HepG2 (cell line): ENCODE data around the gene PRKACA. TPM values are rescaled to one million over a fixed set of nuclear protein-coding genes. Genes with fewer than 3 reads are reported as not detected.

Experiments used
- ATAC-seq: fragments of 200-7000 bp; cut with Tn5 transposase; 3 replicates; pipeline ENCODE4 v1.9.1; 2020; ENCODE audit warnings: mild to moderate bottlenecking, moderate library complexity
- BruUV-seq: library from RNA; stranded (reverse); fragments of 400-500 nt; replicated peaks from 2 replicates; lab custom pipeline; 2021; lab: Mats Ljungman, UMichigan
- CTCF ChIA-PET: fragments of 300-600 bp; formaldehyde crosslinking; extraction: SDS; loops from one replicate; lab custom pipeline; 2021; ENCODE audit warnings: low total read pairs, inconsistent platforms, low intra/inter-chr PET ratio; lab: Yijun Ruan, JAX
- POLR2A ChIA-PET: fragments of 350-600 bp; sonication (Branson Sonifier 250); formaldehyde crosslinking; loops from one replicate; lab custom pipeline; 2020; ENCODE audit warnings: antibody characterized with exemption, inconsistent platforms; lab: Yijun Ruan, JAX
- DNase-seq: peaks from one replicate; pipeline ENCODE4 v3.0.0-alpha.2; 2015; ENCODE audit warnings: low spot score
- FAIRE-seq: peaks from 3 replicates; lab custom pipeline; 2011; peaks lifted over from hg19 to GRCh38; lab: Jason Lieb, UNC
- H2AFZ ChIP-seq: one replicate; pipeline ENCODE4 v1.6.1; 2011; ENCODE audit warnings: low read length, inconsistent platforms
- H3K27ac ChIP-seq: fragments of 300-600 bp; 3 replicates; pipeline ENCODE4 v1.8.0; 2011; ENCODE audit warnings: mixed run types, mild to moderate bottlenecking, mixed read lengths, low read length, inconsistent platforms; ENCODE audit not compliant: insufficient read depth; ENCODE audit errors: extremely low read length
- H3K27me3 ChIP-seq, 2 experiments: fragments of 200-600 bp in 1 of 2; 2 replicates in 1 of 2; 3 replicates in 1 of 2; pipeline versions ENCODE4 v1.6.0 to v1.8.0; 2011; ENCODE audit warnings: low read length in 2 of 2, mild to moderate bottlenecking in 2 of 2, moderate library complexity in 2 of 2, inconsistent platforms in 1 of 2; ENCODE audit not compliant: insufficient read depth in 2 of 2, control insufficient read depth in 1 of 2
- H3K36me3 ChIP-seq, 2 experiments: fragments of 200-600 bp in 1 of 2; replicated peaks in 1 of 2; 2 replicates in 1 of 2; 3 replicates in 1 of 2; pipeline versions ENCODE4 v1.5.1 to v1.8.0; 2011; ENCODE audit warnings: low read length in 2 of 2, inconsistent platforms in 1 of 2; ENCODE audit not compliant: insufficient read depth in 2 of 2, control insufficient read depth in 1 of 2
- H3K4me1 ChIP-seq: 2 replicates; pipeline ENCODE4 v1.5.1; 2012; ENCODE audit warnings: low read length, inconsistent platforms; ENCODE audit not compliant: insufficient read depth
- H3K4me2 ChIP-seq: 2 replicates; pipeline ENCODE4 v1.6.0; 2011; ENCODE audit warnings: low read depth, low read length, inconsistent platforms
- H3K4me3 ChIP-seq, 3 experiments: fragments of 200-600 bp in 1 of 3; sonication (generic), shearing (Covaris generic) in 1 of 3; replicated peaks in 1 of 3; 2 replicates each; pipeline ENCODE4 v1.5.1; 2011 to 2016; ENCODE audit warnings: low read length in 3 of 3, inconsistent platforms in 2 of 3, low read depth in 2 of 3, mild to moderate bottlenecking in 2 of 3, control low read depth in 1 of 3, mixed read lengths in 1 of 3; ENCODE audit not compliant: insufficient read depth in 1 of 3
- H3K79me2 ChIP-seq: one replicate; pipeline ENCODE4 v1.6.1; 2011; ENCODE audit warnings: low read length, inconsistent platforms; ENCODE audit not compliant: insufficient read depth
- H3K9ac ChIP-seq: 2 replicates; pipeline ENCODE4 v1.6.0; 2011; ENCODE audit warnings: mild to moderate bottlenecking, low read depth, low read length, inconsistent platforms; ENCODE audit not compliant: insufficient read depth
- H3K9me3 ChIP-seq: 2 replicates; pipeline ENCODE4 v1.5.1; 2012; ENCODE audit warnings: mild to moderate bottlenecking, low read length
- H4K20me1 ChIP-seq: 2 replicates; pipeline ENCODE4 v1.6.0; 2011; ENCODE audit warnings: inconsistent platforms, mild to moderate bottlenecking, low read length, moderate library complexity; ENCODE audit not compliant: insufficient read depth
- ARHGAP35 ChIP-seq: sonication (generic); formaldehyde crosslinking; IDR thresholded peaks from 2 replicates; pipeline ENCODE4 v1.9.0; 2022; ENCODE audit warnings: mild to moderate bottlenecking, inconsistent platforms, moderate library complexity, missing genetic modification reagents, borderline replicate concordance
- DMAP1 ChIP-seq: IDR thresholded peaks from 2 replicates; pipeline ENCODE4 v1.6.1; 2016
- IKZF4 ChIP-seq: sonication (generic); formaldehyde crosslinking; IDR thresholded peaks from 2 replicates; pipeline ENCODE4 v1.5.1; 2020; ENCODE audit warnings: borderline replicate concordance, mild to moderate bottlenecking, low read depth, missing genetic modification reagents; ENCODE audit errors: not compliant biosample characterization
- KDM5B ChIP-seq: sonication (generic); formaldehyde crosslinking; IDR thresholded peaks from 2 replicates; pipeline ENCODE4 v1.4.0; 2020; ENCODE audit warnings: missing genetic modification reagents, mild to moderate bottlenecking, borderline replicate concordance
- LCORL ChIP-seq, 2 experiments: fragments of 450-650 bp in 1 of 2; sonication (generic) in 1 of 2; formaldehyde crosslinking in 1 of 2; IDR thresholded peaks; 2 replicates each; pipeline versions ENCODE4 v1.5.0 to v1.6.1; 2017 to 2020; ENCODE audit warnings: antibody characterized with exemption in 1 of 2, missing genetic modification reagents in 1 of 2
- NR2F1 ChIP-seq, 2 experiments: fragments of 450-650 bp in 1 of 2; formaldehyde crosslinking in 1 of 2; IDR thresholded peaks; 2 replicates each; pipeline versions ENCODE4 v1.5.0 to v1.6.1; 2016 to 2020; ENCODE audit warnings: mild to moderate bottlenecking in 1 of 2, missing compliant biosample characterization in 1 of 2, missing genetic modification reagents in 1 of 2, moderate library complexity in 1 of 2
- POLR2AphosphoS5 ChIP-seq: IDR thresholded peaks from 2 replicates; pipeline ENCODE4 v1.6.1; 2012; ENCODE audit warnings: low read depth, low read length
- RARA ChIP-seq: IDR thresholded peaks from 2 replicates; pipeline ENCODE4 v1.6.1; 2016; ENCODE audit warnings: missing genetic modification reagents, missing compliant biosample characterization
- SETDB1 ChIP-seq: sonication (generic); formaldehyde crosslinking; IDR thresholded peaks from 2 replicates; pipeline ENCODE4 v1.5.1; 2020; ENCODE audit warnings: missing genetic modification reagents, mild to moderate bottlenecking, borderline replicate concordance
- YEATS4 ChIP-seq: sonication (generic); formaldehyde crosslinking; IDR thresholded peaks from 2 replicates; pipeline ENCODE4 v1.4.0; 2020; ENCODE audit warnings: missing genetic modification reagents, borderline replicate concordance
- ZFAT ChIP-seq: sonication (generic); formaldehyde crosslinking; conservative IDR thresholded peaks from 2 replicates; pipeline ENCODE4 v1.8.1; 2023; ENCODE audit warnings: missing genetic modification reagents, inconsistent platforms
- ZNF230 ChIP-seq: sonication (generic); formaldehyde crosslinking; IDR thresholded peaks from 2 replicates; pipeline ENCODE4 v1.4.0; 2020; ENCODE audit warnings: mild to moderate bottlenecking, missing genetic modification reagents
- ZNF446 ChIP-seq: sonication (generic); formaldehyde crosslinking; IDR thresholded peaks from 2 replicates; pipeline ENCODE4 v1.5.0; 2020; ENCODE audit warnings: mild to moderate bottlenecking, missing genetic modification reagents
- ZNF564 ChIP-seq: sonication (generic); formaldehyde crosslinking; IDR thresholded peaks from 2 replicates; pipeline ENCODE4 v1.8.1; 2023; ENCODE audit warnings: mild to moderate bottlenecking, missing genetic modification reagents
- ZNF605 ChIP-seq: sonication (generic); formaldehyde crosslinking; IDR thresholded peaks from 2 replicates; pipeline ENCODE4 v1.8.0; 2022; ENCODE audit warnings: mild to moderate bottlenecking, missing genetic modification reagents
- ZNF768 ChIP-seq: sonication (generic); formaldehyde crosslinking; IDR thresholded peaks from 2 replicates; pipeline ENCODE4 v1.4.0; 2020; ENCODE audit warnings: missing genetic modification reagents
- WGBS: methylation state at CpG from one replicate; pipeline ENCODE4 v1.1.6; 2017; ENCODE audit warnings: low lambda C conversion rate; 5-methylcytosine and 5-hydroxymethylcytosine counted together
- in situ Hi-C: cut with HindIII; loops from 2 replicates; pipeline ENCODE4 v1.10.0; 2017; ENCODE audit warnings: low pct_unique_long_range_greater_than_20kb; ENCODE audit not compliant: extremely low pct_ligation_motif_present
- intact Hi-C: fragments of 100-400 bp; cut with micrococcal nuclease; formaldehyde crosslinking; loops from one replicate; pipeline ENCODE4 v1.10.0; 2022; ENCODE audit not compliant: unreplicated experiment
- polyA plus RNA-seq, 8 experiments: library from polyadenylated mRNA; depleted of rRNA in 3 of 8; stranded (reverse) in 7 of 8; unstranded in 1 of 8; fragments of >200 nt; fragmentation: Illumina TruSeq in 4 of 8; extraction: Trizol in 4 of 8; gene quantifications; 2 replicates each; pipeline versions ENCODE4 v1.2.1 to v1.2.3, GENCODE V29; 2011 to 2016; ENCODE audit warnings: low read depth in 4 of 8, missing spikeins in 1 of 8, mixed read lengths in 1 of 8; ENCODE audit not compliant: insufficient read depth in 1 of 8
- total RNA-seq, 5 experiments: library from RNA; depleted of rRNA; stranded (reverse); fragments of >200 nt; fragmentation: Illumina TruSeq; extraction: Trizol; gene quantifications; 2 replicates each; pipeline ENCODE4 v1.2.3, GENCODE V29; 2016; ENCODE audit warnings: low read depth in 1 of 5
- TF ChIP-seq, protein P1 (sequence below), 2 experiments: fragments of 450-650 bp in 1 of 2; sonication (generic) in 1 of 2; formaldehyde crosslinking; IDR thresholded peaks; 2 replicates each; pipeline versions ENCODE4 v1.5.0 to v1.8.0; 2020 to 2022; ENCODE audit warnings: mild to moderate bottlenecking in 1 of 2, missing genetic modification reagents in 1 of 2
- TF ChIP-seq, protein P2 (sequence below): IDR thresholded peaks from 2 replicates; pipeline ENCODE4 v1.6.1; 2016; ENCODE audit warnings: control low read depth
- TF ChIP-seq, protein P3 (sequence below): IDR thresholded peaks from 2 replicates; pipeline ENCODE4 v1.6.1; 2016; ENCODE audit warnings: missing compliant biosample characterization, missing genetic modification reagents, borderline replicate concordance
- TF ChIP-seq, protein P4 (sequence below): IDR thresholded peaks from 2 replicates; pipeline ENCODE4 v1.6.1; 2016; ENCODE audit warnings: mild to moderate bottlenecking

Gene PRKACA
- total and polyA plus RNA-seq, 2 of the 13 experiments (the other 11 are each of a cell fraction or from before 2014, with no cell fraction given): 11.0 to 18.2 TPM

DNA sequence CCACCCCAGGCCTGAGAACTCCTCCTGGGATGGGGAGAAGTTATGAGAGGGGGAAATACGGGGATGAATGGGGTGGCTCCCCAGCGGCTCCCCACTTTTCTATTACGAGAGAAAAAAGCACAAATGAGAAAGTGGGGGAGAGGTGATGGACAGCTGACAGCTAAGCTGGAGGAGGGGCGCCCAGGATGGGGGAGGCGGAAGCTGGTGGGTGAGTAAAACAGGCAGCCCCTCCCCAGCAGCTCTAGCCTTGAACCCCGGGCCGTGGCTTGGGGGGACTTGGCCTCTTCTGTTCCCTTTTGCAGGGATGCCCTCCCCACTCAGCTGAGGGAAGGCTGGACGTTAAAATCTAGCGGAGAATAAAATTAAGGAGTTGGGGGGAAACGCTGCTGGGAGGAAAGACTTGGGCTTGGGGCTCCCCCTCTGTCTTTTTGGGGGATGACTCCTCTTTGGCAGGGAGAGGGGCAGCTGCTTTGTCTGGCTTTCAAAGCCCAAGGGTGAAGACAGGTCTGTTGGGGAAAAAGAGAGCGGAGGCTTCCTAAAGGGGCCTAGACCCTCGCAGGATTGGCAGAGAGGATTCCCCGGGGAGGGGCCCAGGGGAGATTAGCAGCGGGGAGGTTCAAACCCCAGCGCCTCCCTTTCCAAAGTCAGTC, 25.6 kb downstream of the PRKACA start:
- no peak for DNase-seq
- ATAC-seq: peak; percentile 4; the same call in 1 of the 3 replicates
- intact Hi-C loops: no loop called here
- no TSS peak for BruUV-seq
- no peak overlapping the region for H2AFZ ChIP-seq
- CTCF ChIA-PET: no interaction called here
- peaks cover 21% of the 10 kb centered on the region for H3K4me1 ChIP-seq
- peaks cover 4 to 11% of the 10 kb centered on the region in 2 experiments; a peak in 3 of 5 replicates for H3K36me3 ChIP-seq
- peaks cover 4% of the 10 kb centered on the region for H3K79me2 ChIP-seq
- H3K27me3 ChIP-seq: no peaks in the 10 kb centered on the region
- H3K4me3 ChIP-seq: peak overlapping the region; percentile 77 to 92 (median 83)
- peak overlapping the region; percentile 79 for H3K27ac ChIP-seq
- in situ Hi-C loops: no loop called here
- H4K20me1 ChIP-seq: no peaks in the 10 kb centered on the region
- WGBS: 33% methylated on average over 15 of the region's 15 CpGs
- peak overlapping the region; percentile 74; the same call in 1 of the 2 replicates for H3K9ac ChIP-seq
- H3K4me2 ChIP-seq: peak overlapping the region; percentile 79
- peaks cover 6% of the 10 kb centered on the region; the same call in 1 of the 2 replicates for H3K9me3 ChIP-seq
- no peak for FAIRE-seq
- POLR2A ChIA-PET: interaction anchor here (1.0 kb wide), 1 partner anchor 45 kb away, joined by 4 read pairs; the partner anchor contains the start of gene ASF1B
- TF ChIP-seq LCORL (IDR thresholded peaks at IDR 0.05): no peak
- peak; percentile 3; the same call in 1 of the 2 replicates for TF ChIP-seq LCORL (CRISPR knock-in tag; IDR thresholded peaks at IDR 0.05)
- no peak for TF ChIP-seq ZNF230 (CRISPR knock-in tag)
- TF ChIP-seq SETDB1 (CRISPR knock-in tag): no peak
- TF ChIP-seq ZNF605: no peak
- TF ChIP-seq ZNF564: no peak
- peak; percentile 42; the same call in 1 of the 2 replicates for TF ChIP-seq RARA (CRISPR knock-in tag)
- TF ChIP-seq KDM5B (CRISPR knock-in tag): no peak
- TF ChIP-seq, protein P1, sequence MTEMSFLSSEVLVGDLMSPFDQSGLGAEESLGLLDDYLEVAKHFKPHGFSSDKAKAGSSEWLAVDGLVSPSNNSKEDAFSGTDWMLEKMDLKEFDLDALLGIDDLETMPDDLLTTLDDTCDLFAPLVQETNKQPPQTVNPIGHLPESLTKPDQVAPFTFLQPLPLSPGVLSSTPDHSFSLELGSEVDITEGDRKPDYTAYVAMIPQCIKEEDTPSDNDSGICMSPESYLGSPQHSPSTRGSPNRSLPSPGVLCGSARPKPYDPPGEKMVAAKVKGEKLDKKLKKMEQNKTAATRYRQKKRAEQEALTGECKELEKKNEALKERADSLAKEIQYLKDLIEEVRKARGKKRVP (CRISPR knock-in tag; IDR thresholded peaks at IDR 0.05): no peak
- TF ChIP-seq IKZF4 (CRISPR knock-in tag): no peak
- no peak for TF ChIP-seq ZNF768 (CRISPR knock-in tag)
- TF ChIP-seq, protein P2, sequence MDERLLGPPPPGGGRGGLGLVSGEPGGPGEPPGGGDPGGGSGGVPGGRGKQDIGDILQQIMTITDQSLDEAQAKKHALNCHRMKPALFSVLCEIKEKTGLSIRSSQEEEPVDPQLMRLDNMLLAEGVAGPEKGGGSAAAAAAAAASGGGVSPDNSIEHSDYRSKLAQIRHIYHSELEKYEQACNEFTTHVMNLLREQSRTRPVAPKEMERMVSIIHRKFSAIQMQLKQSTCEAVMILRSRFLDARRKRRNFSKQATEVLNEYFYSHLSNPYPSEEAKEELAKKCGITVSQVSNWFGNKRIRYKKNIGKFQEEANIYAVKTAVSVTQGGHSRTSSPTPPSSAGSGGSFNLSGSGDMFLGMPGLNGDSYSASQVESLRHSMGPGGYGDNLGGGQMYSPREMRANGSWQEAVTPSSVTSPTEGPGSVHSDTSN (CRISPR knock-in tag): peak; percentile 37; the same call in 1 of the 2 replicates
- TF ChIP-seq, protein P3, sequence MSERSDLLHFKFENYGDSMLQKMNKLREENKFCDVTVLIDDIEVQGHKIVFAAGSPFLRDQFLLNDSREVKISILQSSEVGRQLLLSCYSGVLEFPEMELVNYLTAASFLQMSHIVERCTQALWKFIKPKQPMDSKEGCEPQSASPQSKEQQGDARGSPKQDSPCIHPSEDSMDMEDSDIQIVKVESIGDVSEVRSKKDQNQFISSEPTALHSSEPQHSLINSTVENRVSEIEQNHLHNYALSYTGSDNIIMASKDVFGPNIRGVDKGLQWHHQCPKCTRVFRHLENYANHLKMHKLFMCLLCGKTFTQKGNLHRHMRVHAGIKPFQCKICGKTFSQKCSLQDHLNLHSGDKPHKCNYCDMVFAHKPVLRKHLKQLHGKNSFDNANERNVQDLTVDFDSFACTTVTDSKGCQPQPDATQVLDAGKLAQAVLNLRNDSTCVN (CRISPR knock-in tag): no peak
- TF ChIP-seq YEATS4 (CRISPR knock-in tag): 0 out of 2 replicates have a peak, but pooled peaks have one; percentile 9
- no peak for TF ChIP-seq ZNF446 (CRISPR knock-in tag)
- TF ChIP-seq, protein P4, sequence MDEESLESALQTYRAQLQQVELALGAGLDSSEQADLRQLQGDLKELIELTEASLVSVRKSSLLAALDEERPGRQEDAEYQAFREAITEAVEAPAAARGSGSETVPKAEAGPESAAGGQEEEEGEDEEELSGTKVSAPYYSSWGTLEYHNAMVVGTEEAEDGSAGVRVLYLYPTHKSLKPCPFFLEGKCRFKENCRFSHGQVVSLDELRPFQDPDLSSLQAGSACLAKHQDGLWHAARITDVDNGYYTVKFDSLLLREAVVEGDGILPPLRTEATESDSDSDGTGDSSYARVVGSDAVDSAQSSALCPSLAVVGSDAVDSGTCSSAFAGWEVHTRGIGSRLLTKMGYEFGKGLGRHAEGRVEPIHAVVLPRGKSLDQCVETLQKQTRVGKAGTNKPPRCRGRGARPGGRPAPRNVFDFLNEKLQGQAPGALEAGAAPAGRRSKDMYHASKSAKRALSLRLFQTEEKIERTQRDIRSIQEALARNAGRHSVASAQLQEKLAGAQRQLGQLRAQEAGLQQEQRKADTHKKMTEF (CRISPR knock-in tag): peak; percentile 20; the same call in 1 of the 2 replicates
- no peak for TF ChIP-seq ZFAT
- no peak for TF ChIP-seq ARHGAP35 (CRISPR knock-in tag)
- TF ChIP-seq POLR2AphosphoS5: no peak
- 0 out of 2 replicates have a peak, but pooled peaks have one; percentile 1 for TF ChIP-seq DMAP1 (CRISPR knock-in tag)
- TF ChIP-seq NR2F1 (CRISPR knock-in tag; IDR thresholded peaks at IDR 0.05): no peak
